ENCODE measurements around the gene SIGLEC14. TPM values are rescaled to one million over a fixed set of nuclear protein-coding genes. Genes with fewer than 3 reads are reported as not detected.

Gene SIGLEC14
- total RNA-seq, 2 experiments from 2014 or later = 0.91 TPM; not detected in 1

DNA sequence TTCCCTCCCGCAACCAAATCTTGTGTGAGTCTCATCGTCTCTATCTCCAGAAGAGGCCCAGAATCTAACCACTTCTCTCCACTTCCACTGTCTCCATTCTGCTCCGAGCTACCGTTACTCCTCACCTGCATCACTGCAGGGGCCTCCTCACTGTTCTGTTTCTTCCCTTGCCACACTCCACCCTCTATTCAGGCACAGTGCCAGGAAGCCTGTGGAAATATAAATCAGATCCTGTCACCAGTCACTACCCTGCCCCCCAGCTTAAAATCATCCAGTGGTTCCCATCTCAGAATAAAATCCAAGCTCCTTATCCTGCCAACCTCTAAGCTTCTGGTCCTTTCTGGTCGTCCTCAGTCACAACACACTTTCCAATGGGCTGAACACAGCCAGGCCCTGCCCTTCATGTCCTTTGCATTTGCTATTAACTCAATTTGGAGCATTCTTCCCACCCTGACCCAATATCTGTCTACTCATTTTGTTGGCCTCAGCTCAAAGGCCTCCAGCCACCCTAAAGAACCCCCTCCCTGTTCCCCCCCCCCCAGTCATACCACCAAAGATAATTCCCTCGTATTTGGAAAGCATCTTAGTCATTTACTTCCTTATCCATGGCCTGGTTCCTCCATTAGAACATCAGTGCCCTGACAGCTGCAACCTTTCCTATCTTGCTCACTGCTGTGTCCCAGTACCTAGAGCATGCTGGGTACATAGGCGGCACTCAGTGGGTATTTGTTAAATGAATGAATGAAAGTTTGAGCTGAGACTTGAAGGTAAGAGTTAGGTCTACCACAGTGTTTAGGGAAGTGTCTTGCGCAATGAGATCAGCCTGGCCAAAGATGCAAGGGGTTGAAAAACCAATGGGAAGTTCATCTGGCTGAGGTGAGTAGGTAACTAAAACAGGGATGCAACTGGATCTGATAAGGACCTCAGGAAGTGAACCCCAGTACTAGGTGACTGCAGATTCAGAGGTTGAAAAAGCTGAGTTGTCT is 51.1 kb downstream of the SIGLEC14 start:
- peaks cover 16% of the 10 kb centered on the region for H3K4me1 Mint-ChIP-seq

DNA sequence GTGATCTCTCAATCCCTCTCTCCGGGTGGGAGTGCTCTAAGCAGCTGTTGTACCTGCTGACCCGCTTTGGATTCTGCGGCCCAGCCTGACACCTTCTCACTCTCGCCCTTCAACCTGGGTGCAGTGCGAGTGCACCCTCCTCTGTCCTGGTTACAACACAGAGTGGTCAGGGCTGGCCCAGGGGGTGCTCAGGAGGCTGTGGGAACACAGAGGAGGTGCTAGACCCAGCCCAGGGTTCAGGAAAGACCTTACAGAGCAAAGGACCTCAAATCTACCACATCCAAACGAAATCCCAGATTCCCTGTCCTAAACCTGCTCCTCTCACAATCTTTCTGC is 51.9 kb downstream of the SIGLEC14 start:
- ATAC-seq = no peak
- CTCF ChIA-PET = interaction anchor here (0.8 to 2.0 kb wide), 4 partner anchors 10 to 121 kb away, joined by 3 to 7 read pairs (median 4); no protein-coding TSS in a partner anchor
- Mint-ChIP-seq H3K4me1 (peaks cover 16% of the 10 kb centered on the region), H3K27ac (peak overlapping the region; percentile 75), H3K9me3 (ENCODE audit: low read depth) (peaks cover 3% of the 10 kb centered on the region), H3K36me3 (peaks cover 2% of the 10 kb centered on the region), H3K27me3 (no peaks in the 10 kb centered on the region), H3K4me3 (peak overlapping the region; percentile 84)
- DNase-seq = no peak

More for the DNA sequence above, 51.1 kb downstream of the SIGLEC14 start:
- Mint-ChIP-seq H3K4me3 (peak overlapping the region; percentile 84), H3K27me3 (peaks cover 7% of the 10 kb centered on the region), H3K27ac (no peak overlapping the region), H3K9me3 (ENCODE audit: low read depth) (peaks cover 3% of the 10 kb centered on the region), H3K36me3 (no peaks in the 10 kb centered on the region)
- CTCF ChIA-PET = interaction anchor here (1.0 to 2.0 kb wide), 3 partner anchors 10 to 62 kb away, joined by 3 to 5 read pairs (median 4); no protein-coding TSS in a partner anchor
- DNase-seq (no peak), ATAC-seq (no peak)

DNA sequence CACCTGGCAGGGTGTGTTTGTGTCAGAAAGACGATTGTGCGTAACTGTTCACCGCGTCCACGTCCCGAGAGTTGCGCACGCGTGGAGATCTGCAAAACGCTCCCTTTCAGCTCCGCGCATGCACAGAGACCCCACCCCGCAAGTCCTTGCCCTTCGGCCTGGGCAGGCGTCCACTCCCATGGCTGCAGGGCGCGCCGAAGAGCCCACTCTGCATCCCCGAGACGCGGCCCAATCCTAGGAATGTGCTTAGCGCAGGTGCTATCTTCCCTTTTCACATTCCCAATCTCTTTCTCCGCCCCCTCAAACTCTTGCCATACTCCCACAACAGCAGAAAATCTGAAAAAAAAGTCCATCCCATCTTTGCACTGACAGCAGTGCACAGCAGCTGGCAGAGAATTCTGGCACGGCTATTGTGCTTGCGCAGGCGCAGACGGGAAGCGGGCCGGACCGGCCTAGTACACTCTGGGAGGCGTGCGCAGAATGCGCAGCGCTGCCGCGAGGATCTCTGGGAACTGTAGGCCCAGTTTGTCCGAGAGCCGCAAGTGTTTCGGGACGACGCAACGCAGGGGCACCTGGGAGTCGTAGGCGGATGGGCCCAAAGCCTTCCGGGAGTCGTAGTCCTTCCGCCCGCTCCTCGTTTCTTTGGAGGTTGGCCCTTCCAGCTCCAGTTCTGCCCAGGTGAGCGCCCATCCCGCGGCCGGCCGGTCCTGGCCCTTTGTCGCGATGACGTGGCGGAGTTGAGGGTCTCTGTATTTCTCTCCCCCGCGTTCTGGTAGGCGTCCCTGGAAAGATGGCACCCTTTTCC is 52.5 kb downstream of the SIGLEC14 start:
- CTCF ChIA-PET = interaction anchor here (0.8 to 2.0 kb wide), 4 partner anchors 11 to 121 kb away, joined by 3 to 7 read pairs (median 4); no protein-coding TSS in a partner anchor
- Mint-ChIP-seq H3K27ac (peak overlapping the region; percentile 75), H3K36me3 (peaks cover 5% of the 10 kb centered on the region), H3K4me3 (peak overlapping the region; percentile 84), H3K4me1 (peaks cover 16% of the 10 kb centered on the region), H3K27me3 (no peaks in the 10 kb centered on the region), H3K9me3 (ENCODE audit: low read depth) (peaks cover 7% of the 10 kb centered on the region)
- peak; percentile 98 for DNase-seq
- ATAC-seq = peak; percentile 100

DNA sequence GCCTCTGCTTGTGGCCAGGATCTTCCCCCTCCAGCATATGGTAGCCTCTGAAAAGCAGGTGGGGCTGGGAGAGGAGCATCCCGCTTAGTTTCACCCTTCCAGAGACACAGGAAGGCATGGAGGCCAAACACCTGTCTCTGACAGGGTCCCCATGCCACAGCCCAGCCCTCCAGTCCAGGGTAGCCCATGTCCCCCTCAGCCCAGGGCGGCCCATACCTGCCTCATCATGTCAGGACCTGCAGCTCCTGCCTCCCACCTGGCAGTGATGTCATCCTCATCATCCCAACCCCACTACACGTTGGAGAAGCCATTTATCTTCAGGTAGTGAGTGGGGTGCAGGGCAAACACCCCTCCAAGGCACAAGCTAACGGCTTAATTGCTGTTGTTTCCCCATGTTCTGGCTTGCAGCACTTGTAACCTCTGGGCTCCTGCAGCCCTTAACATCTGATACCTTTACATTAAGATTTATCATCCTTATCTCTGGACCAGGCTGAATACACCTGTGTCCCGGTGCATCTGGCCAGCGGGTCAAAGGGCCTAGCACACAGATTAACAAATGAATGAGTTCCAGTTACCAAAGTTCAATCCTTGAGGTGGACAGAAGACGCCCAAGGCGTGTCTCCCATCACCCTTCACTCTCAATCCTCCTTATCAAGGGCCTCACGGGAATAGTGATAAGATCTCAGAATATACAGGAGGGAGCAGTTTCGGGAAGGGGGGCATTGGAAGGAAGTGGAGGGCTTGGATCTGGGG is 53.3 kb downstream of the SIGLEC14 start:
- CTCF ChIA-PET = interaction anchor here (1.5 kb wide), 1 partner anchor 64 kb away, joined by 7 read pairs; no protein-coding TSS in a partner anchor
- Mint-ChIP-seq H3K36me3 (peaks cover 9% of the 10 kb centered on the region), H3K27me3 (no peaks in the 10 kb centered on the region), H3K4me1 (peaks cover 16% of the 10 kb centered on the region), H3K4me3 (peak overlapping the region; percentile 84), H3K9me3 (ENCODE audit: low read depth) (peaks cover 10% of the 10 kb centered on the region), H3K27ac (peak overlapping the region; percentile 75)
- ATAC-seq (no peak), DNase-seq (no peak)

Small RNA genes lying within 50 kb of the gene (microRNA-seq; reads per million reads assigned to microRNA genes)
- 250 reads per million, percentile 76 among the genes with 10 or more reads in this experiment for gene MIR125A
- 201 reads per million, percentile 73 among the genes with 10 or more reads in this experiment for gene MIR99B
- gene MIRLET7E = 290 reads per million, percentile 77 among the genes with 10 or more reads in this experiment

Other genes starting within 250 kb of the SIGLEC14 start
- 1 to 10 TPM; 1.4 to 2.1 TPM for gene SIGLEC10, start 229.2 kb downstream of the SIGLEC14 start, total RNA-seq
- not detected for gene SIGLEC8, start 188.4 kb downstream of the SIGLEC14 start, total RNA-seq
- gene CEACAM18, start 168.3 kb downstream of the SIGLEC14 start, total RNA-seq = not detected
- 1 to 10 TPM in 1 of 2 experiments, under 1 TPM in 1; 0.98 to 3.9 TPM for gene SIGLEC12, start 145.0 kb downstream of the SIGLEC14 start, total RNA-seq
- gene SIGLEC6, start 115.2 kb downstream of the SIGLEC14 start, total RNA-seq = not detected
- 10 to 100 TPM in 1 of 2 experiments, 1 to 10 TPM in 1; 8.3 to 10.1 TPM for gene ZNF175, start 75.5 kb downstream of the SIGLEC14 start, total RNA-seq
- not detected for gene SIGLEC5, start 16.4 kb downstream of the SIGLEC14 start, total RNA-seq
- gene SPACA6, start 46.5 kb upstream of the SIGLEC14 start, total RNA-seq = 1 to 10 TPM; 2.3 to 2.6 TPM
- gene HAS1, start 77.2 kb upstream of the SIGLEC14 start, total RNA-seq = not detected
- gene FPR1, start 105.1 kb upstream of the SIGLEC14 start, total RNA-seq = not detected
- gene FPR2, start 114.4 kb upstream of the SIGLEC14 start, total RNA-seq = not detected
- gene FPR3, start 148.3 kb upstream of the SIGLEC14 start, total RNA-seq = not detected
- 1 to 10 TPM; 4.3 to 6.9 TPM for gene ZNF577, start 241.1 kb upstream of the SIGLEC14 start, total RNA-seq

Data from activated CD8-positive, alpha-beta memory T cell treated with anti-CD3 and anti-CD28 coated beads, Interleukin-2, amount 10 ng/mL, durations not matched to agents 7 days and 5 days (primary cell).